ENCODE results near the gene SARS1.

GRCh38 chr1:109229531-109230127, 15.9 kb downstream of the SARS1 start:
- TF ChIP-seq GATA2 (IDR thresholded peaks at IDR 0.05; ENCODE audit: low read depth, low read length): no peak
- TF ChIP-seq GATA3 (IDR thresholded peaks at IDR 0.05; ENCODE audit: low read depth, low read length): no peak

Measured in SH-SY5Y (cell line).